Mesenchymal stem cell (in vitro differentiated cells and primary cell): Measurements from ENCODE around the gene NRXN3.

ENCODE experiments used
- DNase-seq: peaks from one replicate; pipeline ENCODE4 v3.0.0-alpha.2; 2013
- H2AFZ ChIP-seq: one replicate; pipeline ENCODE4 v1.6.1; 2013; ENCODE audit warnings: low read depth, mild to moderate bottlenecking, control low read depth, inconsistent platforms, low read length, moderate library complexity
- H2AK5ac ChIP-seq: 2 replicates; pipeline ENCODE4 v1.6.1; 2013; ENCODE audit warnings: low read length, moderate library complexity, mild to moderate bottlenecking, inconsistent platforms; ENCODE audit not compliant: severe bottlenecking
- H2BK120ac ChIP-seq: one replicate; pipeline ENCODE4 v1.6.1; 2013; ENCODE audit warnings: low read depth, mild to moderate bottlenecking, inconsistent platforms, low read length, moderate library complexity
- H2BK12ac ChIP-seq, 2 experiments: one replicate each; pipeline ENCODE4 v1.6.1; 2013; ENCODE audit warnings: inconsistent platforms in 2 of 2, low read length in 2 of 2, mild to moderate bottlenecking in 2 of 2, moderate library complexity in 2 of 2, control low read depth in 1 of 2
- H2BK15ac ChIP-seq: one replicate; pipeline ENCODE4 v1.6.1; 2013; ENCODE audit warnings: mild to moderate bottlenecking, low read depth, inconsistent platforms; ENCODE audit not compliant: poor library complexity, severe bottlenecking
- H2BK5ac ChIP-seq: 2 replicates; pipeline ENCODE4 v1.6.1; 2013; ENCODE audit warnings: low read depth, mild to moderate bottlenecking, low read length, control low read depth, inconsistent platforms; ENCODE audit not compliant: poor library complexity, severe bottlenecking
- H3K14ac ChIP-seq, 2 experiments: one replicate each; pipeline ENCODE4 v1.6.1; 2013; ENCODE audit warnings: inconsistent platforms in 2 of 2, low read length in 2 of 2, control low read depth in 1 of 2, mild to moderate bottlenecking in 1 of 2, moderate library complexity in 1 of 2
- H3K18ac ChIP-seq, 2 experiments: one replicate each; pipeline ENCODE4 v1.6.1; 2013; ENCODE audit warnings: inconsistent platforms in 2 of 2, low read length in 2 of 2, control low read depth in 1 of 2, low read depth in 1 of 2, mild to moderate bottlenecking in 1 of 2
- H3K23ac ChIP-seq, 2 experiments: one replicate each; pipeline ENCODE4 v1.6.1; 2013; ENCODE audit warnings: inconsistent platforms in 2 of 2, low read length in 2 of 2, mild to moderate bottlenecking in 2 of 2, moderate library complexity in 2 of 2, control low read depth in 1 of 2
- H3K27ac ChIP-seq: 2 replicates; pipeline ENCODE4 v1.5.1; 2013; ENCODE audit warnings: mild to moderate bottlenecking, moderate library complexity, low read length, control low read depth, inconsistent platforms; ENCODE audit not compliant: poor library complexity, severe bottlenecking
- H3K27me3 ChIP-seq, 2 experiments: 2 replicates each; pipeline versions ENCODE4 v1.6.1 to v1.7.0; 2013; ENCODE audit warnings: low read length in 2 of 2, mild to moderate bottlenecking in 2 of 2, moderate library complexity in 2 of 2, control low read depth in 1 of 2, inconsistent platforms in 1 of 2; ENCODE audit not compliant: control insufficient read depth in 1 of 2, insufficient read depth in 1 of 2
- H3K36me3 ChIP-seq, 2 experiments: 2 replicates each; pipeline versions ENCODE4 v1.6.1 to v1.7.0; 2013; ENCODE audit warnings: low read length in 2 of 2, control low read depth in 1 of 2, inconsistent platforms in 1 of 2, low read depth in 1 of 2, mild to moderate bottlenecking in 1 of 2; ENCODE audit not compliant: insufficient read depth in 2 of 2, control insufficient read depth in 1 of 2
- H3K4ac ChIP-seq, 2 experiments: one replicate each; pipeline ENCODE4 v1.6.1; 2013; ENCODE audit warnings: inconsistent platforms in 2 of 2, low read length in 2 of 2, mild to moderate bottlenecking in 2 of 2, moderate library complexity in 2 of 2, control low read depth in 1 of 2, low read depth in 1 of 2
- H3K4me1 ChIP-seq: 2 replicates; pipeline ENCODE4 v1.6.1; 2013; ENCODE audit warnings: low read depth, low read length, control low read depth; ENCODE audit not compliant: control insufficient read depth, insufficient read depth
- H3K4me2 ChIP-seq: 2 replicates; pipeline ENCODE4 v1.6.1; 2013; ENCODE audit warnings: low read length, mild to moderate bottlenecking, inconsistent platforms; ENCODE audit not compliant: poor library complexity, severe bottlenecking
- H3K4me3 ChIP-seq, 2 experiments: 2 replicates each; pipeline versions ENCODE4 v1.5.1 to v1.7.0; 2013; ENCODE audit warnings: low read length in 2 of 2, mild to moderate bottlenecking in 2 of 2, control low read depth in 1 of 2, low read depth in 1 of 2; ENCODE audit not compliant: insufficient read depth in 1 of 2
- H3K79me1 ChIP-seq: replicated peaks from 2 replicates; pipeline ENCODE4 v1.6.1; 2013; ENCODE audit warnings: mild to moderate bottlenecking, control low read depth, low read length, inconsistent platforms; ENCODE audit not compliant: poor library complexity, severe bottlenecking
- H3K9ac ChIP-seq: 2 replicates; pipeline ENCODE4 v1.7.0; 2013; ENCODE audit warnings: mild to moderate bottlenecking, low read length, moderate library complexity
- H3K9me3 ChIP-seq: 2 replicates; pipeline ENCODE4 v1.7.0; 2013; ENCODE audit warnings: mild to moderate bottlenecking, low read length; ENCODE audit not compliant: control insufficient read depth
- H4K8ac ChIP-seq: one replicate; pipeline ENCODE4 v1.6.1; 2013; ENCODE audit warnings: inconsistent platforms, mild to moderate bottlenecking, low read length, moderate library complexity
- H4K91ac ChIP-seq: one replicate; pipeline ENCODE4 v1.6.1; 2013; ENCODE audit warnings: mild to moderate bottlenecking, low read length, inconsistent platforms
- WGBS: methylation state at CpG from one replicate; pipeline ENCODE4 v1.1.7; 2013; ENCODE audit warnings: mixed read lengths; 5-methylcytosine and 5-hydroxymethylcytosine counted together

The NRXN3 gene

GRCh38 chr14:79062226-79062625 lies 892.1 kb downstream of the NRXN3 start:
- no peak overlapping the region for H3K14ac ChIP-seq
- no peak overlapping the region for H2BK5ac ChIP-seq
- H3K4ac ChIP-seq = no peak overlapping the region
- H2BK120ac ChIP-seq = no peak overlapping the region
- no peak overlapping the region for H2BK12ac ChIP-seq
- no peak overlapping the region for H3K23ac ChIP-seq
- no peak overlapping the region for H2BK15ac ChIP-seq
- H3K9me3 ChIP-seq = no peaks in the 10 kb centered on the region
- no peak overlapping the region for H4K91ac ChIP-seq
- H3K4me1 ChIP-seq = no peaks in the 10 kb centered on the region
- H3K4me2 ChIP-seq = no peak overlapping the region
- no peak overlapping the region for H3K9ac ChIP-seq
- WGBS = 33% methylated on average over 1 of the region's 3 CpGs
- H3K36me3 ChIP-seq = no peaks in the 10 kb centered on the region
- H3K79me1 ChIP-seq = no peaks in the 10 kb centered on the region
- no peak overlapping the region for H2AFZ ChIP-seq
- H4K8ac ChIP-seq = no peak overlapping the region
- no peak overlapping the region for H2AK5ac ChIP-seq
- peaks cover 0 to 8% of the 10 kb centered on the region in 2 experiments for H3K27me3 ChIP-seq
- no peak for DNase-seq
- no peak overlapping the region for H3K27ac ChIP-seq
- H3K4me3 ChIP-seq = no peak overlapping the region
- H3K18ac ChIP-seq = no peak overlapping the region

GRCh38 chr14:79064214-79064613 lies 894.0 kb downstream of the NRXN3 start:
- WGBS = 72% methylated on average over 2 of the region's 2 CpGs
- H3K4me2 ChIP-seq = no peak overlapping the region

GRCh38 chr14:79074510-79074909 lies 904.3 kb downstream of the NRXN3 start:
- no peak overlapping the region for H3K9ac ChIP-seq
- H2BK15ac ChIP-seq = no peak overlapping the region
- H3K4me1 ChIP-seq = no peaks in the 10 kb centered on the region
- H3K23ac ChIP-seq = no peak overlapping the region
- no peak overlapping the region for H2AK5ac ChIP-seq
- H3K27me3 ChIP-seq = no peaks in the 10 kb centered on the region
- H3K18ac ChIP-seq = no peak overlapping the region
- no peak overlapping the region for H2BK120ac ChIP-seq
- WGBS = 51% methylated on average over 2 of the region's 2 CpGs
- H3K27ac ChIP-seq = no peak overlapping the region
- H2AFZ ChIP-seq = no peak overlapping the region
- no peak for DNase-seq
- no peak overlapping the region for H3K4me2 ChIP-seq
- H4K91ac ChIP-seq = no peak overlapping the region
- H3K79me1 ChIP-seq = no peaks in the 10 kb centered on the region
- H3K36me3 ChIP-seq = no peaks in the 10 kb centered on the region
- H3K9me3 ChIP-seq = no peaks in the 10 kb centered on the region
- no peak overlapping the region for H2BK12ac ChIP-seq
- H3K14ac ChIP-seq = no peak overlapping the region
- no peak overlapping the region for H3K4me3 ChIP-seq
- H2BK5ac ChIP-seq = no peak overlapping the region
- no peak overlapping the region for H3K4ac ChIP-seq
- H4K8ac ChIP-seq = no peak overlapping the region

More at GRCh38 chr14:79064214-79064613, 894.0 kb downstream of the NRXN3 start:
- no peaks in the 10 kb centered on the region for H3K36me3 ChIP-seq
- H3K79me1 ChIP-seq = no peaks in the 10 kb centered on the region
- no peaks in the 10 kb centered on the region for H3K4me1 ChIP-seq
- H3K27ac ChIP-seq = no peak overlapping the region
- H2BK120ac ChIP-seq = no peak overlapping the region
- H2AK5ac ChIP-seq = no peak overlapping the region
- no peak overlapping the region for H3K4me3 ChIP-seq
- no peak overlapping the region for H3K14ac ChIP-seq
- peaks cover 0 to 8% of the 10 kb centered on the region in 2 experiments for H3K27me3 ChIP-seq
- no peak overlapping the region for H2BK15ac ChIP-seq
- H3K9me3 ChIP-seq = no peaks in the 10 kb centered on the region
- DNase-seq = no peak
- H2BK5ac ChIP-seq = no peak overlapping the region
- no peak overlapping the region for H2AFZ ChIP-seq
- no peak overlapping the region for H2BK12ac ChIP-seq
- H3K9ac ChIP-seq = no peak overlapping the region
- H3K4ac ChIP-seq = no peak overlapping the region
- H3K23ac ChIP-seq = no peak overlapping the region
- no peak overlapping the region for H3K18ac ChIP-seq
- no peak overlapping the region for H4K8ac ChIP-seq
- H4K91ac ChIP-seq = no peak overlapping the region

- Histone ChIP-seq H3K4me1 (no peaks in the 10 kb centered on the region), H3K27me3 (no peaks in the 10 kb centered on the region), H3K4me2 (no peak overlapping the region), H3K4me3 (no peak overlapping the region), H2BK12ac (no peak overlapping the region), H3K36me3 (no peaks in the 10 kb centered on the region), H3K14ac (no peak overlapping the region), H2BK5ac (no peak overlapping the region), H4K91ac (no peak overlapping the region), H3K23ac (no peak overlapping the region), H2AFZ (no peak overlapping the region), H3K9me3 (no peaks in the 10 kb centered on the region), H3K79me1 (no peaks in the 10 kb centered on the region), H2BK120ac (no peak overlapping the region), H2AK5ac (no peak overlapping the region), H3K27ac (no peak overlapping the region), H4K8ac (no peak overlapping the region), H2BK15ac (no peak overlapping the region), H3K4ac (no peak overlapping the region), H3K9ac (no peak overlapping the region), H3K18ac (no peak overlapping the region)
- DNase-seq = no peak
These were observed 906.3 kb downstream of the NRXN3 start for GRCh38 chr14:79076428-79076827.
